ENCODE data around the gene CDC42SE2. TPM values are rescaled to one million over a fixed set of nuclear protein-coding genes. Genes with fewer than 3 reads are reported as not detected.

Gene CDC42SE2
- total RNA-seq, 1 donor from 2014 or later = 24.1 TPM

DNA sequence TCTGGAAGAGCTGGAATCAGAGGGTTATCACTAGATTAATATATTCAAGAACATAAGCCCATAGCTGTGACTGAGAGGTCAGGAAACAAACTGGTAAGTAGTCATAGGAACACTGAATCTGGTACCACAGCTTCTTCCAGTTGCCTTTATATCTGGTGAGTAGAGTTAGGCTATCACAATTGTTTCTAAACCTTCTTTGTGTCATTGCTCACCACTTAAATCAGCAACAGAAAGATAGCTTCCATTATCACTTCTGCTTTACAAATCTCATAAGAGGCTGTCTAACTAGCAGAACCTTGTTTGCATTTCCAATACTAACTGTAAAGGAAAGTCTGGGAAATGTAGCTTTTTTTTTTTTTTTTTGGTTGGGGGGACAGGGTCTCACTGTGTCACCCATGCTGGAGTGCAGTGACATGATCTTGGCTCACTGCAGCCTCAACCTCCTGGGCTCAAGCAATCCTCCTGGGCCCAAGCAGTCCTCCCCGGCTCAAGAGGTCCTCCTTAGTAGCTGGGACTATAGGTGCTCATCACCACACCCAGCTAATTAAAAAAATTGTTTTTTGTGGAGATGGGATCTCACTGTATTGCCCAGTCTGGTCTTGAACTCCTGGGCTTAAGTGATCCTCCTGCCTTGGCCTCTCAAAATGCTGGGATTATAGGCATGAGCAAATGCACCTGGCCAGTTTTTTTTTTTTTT is 22.0 kb downstream of the CDC42SE2 start:
- TF ChIP-seq, protein P1, sequence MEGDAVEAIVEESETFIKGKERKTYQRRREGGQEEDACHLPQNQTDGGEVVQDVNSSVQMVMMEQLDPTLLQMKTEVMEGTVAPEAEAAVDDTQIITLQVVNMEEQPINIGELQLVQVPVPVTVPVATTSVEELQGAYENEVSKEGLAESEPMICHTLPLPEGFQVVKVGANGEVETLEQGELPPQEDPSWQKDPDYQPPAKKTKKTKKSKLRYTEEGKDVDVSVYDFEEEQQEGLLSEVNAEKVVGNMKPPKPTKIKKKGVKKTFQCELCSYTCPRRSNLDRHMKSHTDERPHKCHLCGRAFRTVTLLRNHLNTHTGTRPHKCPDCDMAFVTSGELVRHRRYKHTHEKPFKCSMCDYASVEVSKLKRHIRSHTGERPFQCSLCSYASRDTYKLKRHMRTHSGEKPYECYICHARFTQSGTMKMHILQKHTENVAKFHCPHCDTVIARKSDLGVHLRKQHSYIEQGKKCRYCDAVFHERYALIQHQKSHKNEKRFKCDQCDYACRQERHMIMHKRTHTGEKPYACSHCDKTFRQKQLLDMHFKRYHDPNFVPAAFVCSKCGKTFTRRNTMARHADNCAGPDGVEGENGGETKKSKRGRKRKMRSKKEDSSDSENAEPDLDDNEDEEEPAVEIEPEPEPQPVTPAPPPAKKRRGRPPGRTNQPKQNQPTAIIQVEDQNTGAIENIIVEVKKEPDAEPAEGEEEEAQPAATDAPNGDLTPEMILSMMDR (conservative IDR thresholded peaks at IDR 0.05) = no peak
- Mint-ChIP-seq H3K27me3 (ENCODE audit: low read depth) (no peaks in the 10 kb centered on the region), H3K4me3 (no peak overlapping the region), H3K36me3 (ENCODE audit: low read depth) (peaks cover 2% of the 10 kb centered on the region), H3K9me3 (no peaks in the 10 kb centered on the region), H3K27ac (ENCODE audit: unreplicated experiment) (no peak overlapping the region), H3K4me1 (peaks cover 18% of the 10 kb centered on the region)
- DNase-seq (ENCODE audit: low read depth, low spot score) = no peak

DNA sequence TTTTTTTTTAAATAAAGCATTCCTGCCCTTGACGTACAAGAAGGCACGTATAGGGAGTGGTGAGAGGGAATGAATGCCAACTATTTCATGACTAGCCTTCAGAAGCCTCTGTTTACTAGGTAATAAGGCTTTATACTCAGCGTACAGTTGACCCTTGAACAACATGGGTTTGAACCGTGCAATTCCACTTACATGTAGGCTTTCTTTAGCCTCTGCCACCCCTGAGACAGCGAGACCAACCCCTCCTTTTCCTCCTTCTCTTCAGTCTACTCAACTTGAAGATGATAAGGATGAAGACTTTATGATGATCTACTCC is 22.5 kb downstream of the CDC42SE2 start:
- peaks cover 13% of the 10 kb centered on the region for H3K4me1 Mint-ChIP-seq
- H3K27ac Mint-ChIP-seq (ENCODE audit: unreplicated experiment) = no peak overlapping the region
- TF ChIP-seq, protein P1 (conservative IDR thresholded peaks at IDR 0.05) = no peak
- H3K36me3 Mint-ChIP-seq (ENCODE audit: low read depth) = peaks cover 2% of the 10 kb centered on the region
- no peaks in the 10 kb centered on the region for H3K9me3 Mint-ChIP-seq
- no peaks in the 10 kb centered on the region for H3K27me3 Mint-ChIP-seq (ENCODE audit: low read depth)
- no peak for DNase-seq (ENCODE audit: low read depth, low spot score)
- H3K4me3 Mint-ChIP-seq = no peak overlapping the region

DNA sequence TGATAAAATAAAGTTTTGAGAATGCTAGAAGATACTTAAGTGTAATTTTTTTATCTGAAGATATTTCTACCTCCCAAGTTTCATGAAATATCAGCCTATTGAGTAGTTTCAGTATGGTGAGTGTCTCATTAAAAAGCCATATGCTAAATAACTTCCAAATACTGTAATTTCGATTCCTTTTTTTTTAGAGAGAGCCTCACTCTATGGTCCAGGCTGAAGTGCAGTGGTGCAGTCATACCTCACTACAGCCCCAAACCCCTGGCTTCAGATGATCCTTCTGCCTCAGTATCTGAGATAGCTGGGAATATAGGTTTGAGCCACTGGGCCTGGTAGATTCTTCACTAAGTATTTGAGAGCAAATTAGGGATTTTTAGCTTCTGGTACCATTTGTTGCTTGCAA is 24.5 kb downstream of the CDC42SE2 start:
- Mint-ChIP-seq H3K27ac (ENCODE audit: unreplicated experiment) (no peak overlapping the region), H3K27me3 (ENCODE audit: low read depth) (no peaks in the 10 kb centered on the region), H3K36me3 (ENCODE audit: low read depth) (peaks cover 2% of the 10 kb centered on the region), H3K4me3 (no peak overlapping the region), H3K4me1 (peaks cover 7% of the 10 kb centered on the region), H3K9me3 (no peaks in the 10 kb centered on the region)
- DNase-seq (ENCODE audit: low read depth, low spot score) = no peak
- TF ChIP-seq, protein P1 (conservative IDR thresholded peaks at IDR 0.05) = no peak

DNA sequence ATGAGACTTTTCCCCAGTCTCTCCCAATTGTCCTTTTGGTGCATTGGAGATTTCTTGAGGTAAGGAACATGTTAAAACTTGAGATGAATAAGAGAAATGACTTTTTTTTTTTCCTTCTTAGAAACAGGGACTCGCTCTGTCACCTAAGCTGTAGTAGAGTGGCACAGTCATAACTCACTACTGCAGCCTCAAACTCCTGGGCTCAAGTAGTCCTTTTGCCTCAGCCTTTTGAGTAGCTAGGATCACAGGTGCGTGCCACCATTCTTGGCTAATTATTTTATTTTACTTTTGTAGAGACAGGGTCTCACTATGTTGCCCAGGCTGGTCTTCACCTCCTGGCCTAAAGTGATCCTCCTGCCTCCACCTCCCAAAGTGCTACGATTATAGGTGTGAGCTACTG is 25.9 kb downstream of the CDC42SE2 start:
- H3K36me3 Mint-ChIP-seq (ENCODE audit: low read depth) = peaks cover 5% of the 10 kb centered on the region
- no peak for DNase-seq (ENCODE audit: low read depth, low spot score)
- H3K27ac Mint-ChIP-seq (ENCODE audit: unreplicated experiment) = no peak overlapping the region
- H3K4me1 Mint-ChIP-seq = peaks cover 11% of the 10 kb centered on the region
- TF ChIP-seq, protein P1 (conservative IDR thresholded peaks at IDR 0.05) = no peak
- H3K27me3 Mint-ChIP-seq (ENCODE audit: low read depth) = no peaks in the 10 kb centered on the region
- no peaks in the 10 kb centered on the region for H3K9me3 Mint-ChIP-seq
- H3K4me3 Mint-ChIP-seq = no peak overlapping the region

DNA sequence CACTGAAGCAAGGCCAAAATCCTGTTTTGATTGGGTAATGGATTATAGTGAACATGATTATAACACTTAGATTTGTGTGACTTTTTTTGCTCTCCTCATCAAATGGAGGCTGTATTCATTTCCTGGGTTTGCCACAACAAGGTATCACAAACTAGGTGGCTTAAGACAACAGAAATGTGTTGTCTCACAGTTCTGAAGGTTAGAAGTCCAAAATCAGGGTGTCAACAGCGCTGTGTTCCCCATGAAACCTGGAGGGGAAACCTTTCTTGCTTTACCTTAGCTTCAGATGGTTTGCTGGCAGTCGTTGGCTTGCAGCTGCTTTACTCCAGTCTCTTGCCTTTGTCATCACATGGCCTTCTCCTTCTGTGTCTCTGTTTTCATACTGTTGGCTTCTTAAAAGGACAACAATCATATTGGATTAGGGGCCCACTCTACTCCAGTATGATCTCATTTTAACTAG is 32.4 kb downstream of the CDC42SE2 start:
- Mint-ChIP-seq H3K27ac (ENCODE audit: unreplicated experiment) (no peak overlapping the region), H3K27me3 (ENCODE audit: low read depth) (no peaks in the 10 kb centered on the region), H3K4me1 (peaks cover 9% of the 10 kb centered on the region), H3K9me3 (peaks cover 5% of the 10 kb centered on the region), H3K36me3 (ENCODE audit: low read depth) (peaks cover 22% of the 10 kb centered on the region), H3K4me3 (no peak overlapping the region)
- TF ChIP-seq, protein P1 (conservative IDR thresholded peaks at IDR 0.05) = no peak
- DNase-seq (ENCODE audit: low read depth, low spot score) = no peak
